Activated effector memory CD4-positive, alpha-beta T cell treated with anti-CD3 and anti-CD28 coated beads, Interleukin-2, amount 50 U/mL, for 16 hours (primary cell): Measurements from ENCODE around the gene NPPB.
"Not testable (repeated sequence)": the region's sequence is repeated elsewhere in the genome, so short reads cannot be mapped to it uniquely, and the experiment has no call there.

Source experiments
- DNase-seq: peaks from one replicate; pipeline ENCODE4 v3.0.0-alpha.2; 2020

NPPB gene

GRCh38 chr1:11858613-11858967, at the start of gene NPPB:
Gene NPPB (minus strand): TSS chr1:11858945. CDS start chr1:11858833, 112 bp downstream.
- DNase-seq, result no peak

- peak; percentile 88 for DNase-seq
Observed at GRCh38 chr1:11908095-11908675, 49.4 kb upstream of the NPPB start.

GRCh38 chr1:11907275-11908094, 48.7 kb upstream of the NPPB start:
- peak; percentile 94 for DNase-seq

GRCh38 chr1:11906870-11907269, 48.1 kb upstream of the NPPB start:
- DNase-seq, result no peak

GRCh38 chr1:11904978-11905377, 46.2 kb upstream of the NPPB start:
- no peak for DNase-seq

- not testable (repeated sequence) for DNase-seq
Observed at GRCh38 chr1:11904156-11904555, 45.4 kb upstream of the NPPB start.

- no peak for DNase-seq
Observed at GRCh38 chr1:11903210-11903609, 44.5 kb upstream of the NPPB start.

GRCh38 chr1:11901446-11901845, 42.7 kb upstream of the NPPB start:
- not testable (repeated sequence) for DNase-seq

GRCh38 chr1:11898831-11899467, 40.2 kb upstream of the NPPB start:
- no peak for DNase-seq

GRCh38 chr1:11898086-11898785, 39.5 kb upstream of the NPPB start:
- DNase-seq, result no peak

GRCh38 chr1:11894501-11894900, 35.8 kb upstream of the NPPB start:
- not testable (repeated sequence) for DNase-seq

GRCh38 chr1:11893907-11894251, 35.1 kb upstream of the NPPB start:
- DNase-seq, result peak; percentile 89

- DNase-seq, result no peak
Observed at GRCh38 chr1:11891433-11892186, 32.9 kb upstream of the NPPB start.

- DNase-seq, result no peak
Observed at GRCh38 chr1:11888877-11889208, 30.1 kb upstream of the NPPB start.

GRCh38 chr1:11888206-11888876, 29.6 kb upstream of the NPPB start:
- DNase-seq, result no peak

- no peak for DNase-seq
Observed at GRCh38 chr1:11887666-11888007, 28.9 kb upstream of the NPPB start.

- DNase-seq, result no peak
Observed at GRCh38 chr1:11886986-11887665, 28.4 kb upstream of the NPPB start.

GRCh38 chr1:11885916-11886315, 27.2 kb upstream of the NPPB start:
- no peak for DNase-seq

- DNase-seq, result no peak
Observed at GRCh38 chr1:11882814-11883538, 24.2 kb upstream of the NPPB start.

GRCh38 chr1:11881749-11882441, 23.1 kb upstream of the NPPB start:
- DNase-seq, result no peak
